DND-41 (cell line): ENCODE data around the gene PGM2L1.

ENCODE experiments used
- CTCF ChIP-seq: IDR thresholded peaks from 2 replicates; pipeline ENCODE4 v1.5.1; 2012; ENCODE audit warnings: borderline replicate concordance, low read length, moderate library complexity, mild to moderate bottlenecking; ENCODE audit not compliant: poor library complexity, severe bottlenecking; ENCODE audit errors: extremely low read depth
- EZH2 ChIP-seq: IDR thresholded peaks from 3 replicates; pipeline ENCODE4 v1.6.1; 2012; ENCODE audit warnings: borderline replicate concordance, low read depth, mild to moderate bottlenecking, moderate library complexity, low read length, inconsistent platforms; ENCODE audit not compliant: severe bottlenecking

GRCh38 chr11:74307434-74307833, 90.8 kb downstream of the PGM2L1 start:
- TF ChIP-seq CTCF, result no peak
- no peak for TF ChIP-seq EZH2
